Hepatocyte (in vitro differentiated cells): ENCODE data around the gene SFXN5.

Source experiments
- CTCF ChIP-seq: fragments of 200-600 bp; sonication (generic); IDR thresholded peaks from 2 replicates; pipeline ENCODE4 v1.5.1; 2016; ENCODE audit warnings: antibody characterized with exemption, mild to moderate bottlenecking; ENCODE audit not compliant: poor library complexity
- EZH2 ChIP-seq: fragments of 200-600 bp; sonication (generic); IDR thresholded peaks from 2 replicates; pipeline ENCODE4 v1.6.1; 2016; ENCODE audit warnings: antibody characterized with exemption, mild to moderate bottlenecking, borderline replicate concordance

- TF ChIP-seq CTCF: no peak
- peak; percentile 95 for TF ChIP-seq EZH2
These were observed 151.0 kb downstream of the SFXN5 start for GRCh38 chr2:72920318-72921087.
